HG02852 (cell line): ENCODE results near the gene C2orf81.

Experiments used
- ATAC-seq: cut with Tn5 transposase; IDR thresholded peaks from one replicate; pipeline ENCODE4 v1.9.1; 2021; ENCODE audit warnings: mild to moderate bottlenecking, moderate library complexity; ENCODE audit not compliant: unreplicated experiment

The C2orf81 gene

DNA sequence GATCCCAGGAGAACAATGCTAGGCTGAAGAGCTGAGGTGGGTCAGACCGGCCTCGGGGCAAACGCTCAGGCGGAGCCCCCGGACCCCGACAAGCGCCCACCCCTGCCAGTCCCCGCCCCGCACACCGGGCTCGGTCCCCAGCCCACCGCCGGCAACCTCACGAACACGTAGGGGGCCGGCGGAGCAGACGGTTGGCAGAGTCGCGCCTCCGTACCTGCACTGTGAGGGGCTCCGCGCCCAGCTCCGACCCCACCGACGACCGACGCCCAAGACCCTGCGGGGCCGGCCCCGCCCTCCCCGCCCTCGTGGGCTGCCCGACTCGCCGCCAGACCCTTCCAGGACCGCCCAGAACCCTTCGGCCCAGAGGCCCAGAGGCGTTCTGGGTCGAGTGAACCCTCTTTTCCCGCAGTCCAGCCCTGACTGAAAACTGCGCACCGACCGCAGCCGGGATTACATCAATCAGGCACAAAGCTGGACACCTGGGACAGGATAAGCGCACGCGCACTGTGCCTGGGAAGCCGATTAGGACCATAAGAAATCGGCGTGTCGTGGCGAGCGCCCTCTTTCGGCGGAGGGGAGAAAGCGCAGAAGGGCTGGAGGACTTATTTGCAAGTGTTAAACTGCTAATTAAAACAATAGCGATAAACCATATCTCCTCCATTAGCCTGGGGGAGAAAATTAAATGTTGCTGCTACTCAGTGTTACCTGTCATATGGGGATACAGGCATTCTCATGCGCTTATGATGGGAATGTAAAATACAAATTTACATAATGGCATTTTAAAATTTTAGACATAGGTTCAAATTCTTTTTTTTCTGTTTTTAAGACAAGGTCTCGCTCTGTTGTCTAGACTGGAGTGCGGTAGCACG lies 29.6 kb downstream of the C2orf81 start:
- ATAC-seq, result peak; percentile 67

GRCh38 chr2:74391209-74391579 lies 30.2 kb downstream of the C2orf81 start:
- ATAC-seq, result peak; percentile 19

DNA sequence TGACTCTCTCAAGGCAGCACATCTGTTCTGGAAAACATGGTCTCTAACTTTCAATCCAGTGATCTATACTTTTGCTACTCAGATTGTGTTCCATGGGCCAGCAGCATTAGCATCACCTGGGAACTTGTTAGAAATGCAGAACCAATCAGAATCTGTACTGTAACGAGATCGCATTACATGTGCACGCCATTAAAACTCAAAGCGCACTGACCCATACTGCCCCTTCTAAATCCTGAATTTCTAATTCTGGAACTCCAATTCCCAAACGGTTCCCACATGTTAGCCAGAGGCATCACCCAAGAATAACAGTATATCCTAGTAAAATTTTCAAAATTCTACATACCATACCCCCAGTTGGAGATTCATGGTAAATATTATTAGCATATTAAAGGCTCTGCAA lies 30.8 kb downstream of the C2orf81 start:
- ATAC-seq, result no peak

GRCh38 chr2:74387346-74387745 lies 34.1 kb downstream of the C2orf81 start:
- ATAC-seq, result no peak

GRCh38 chr2:74385396-74385795 lies 36.0 kb downstream of the C2orf81 start:
- ATAC-seq, result no peak

GRCh38 chr2:74384051-74384450 lies 37.4 kb downstream of the C2orf81 start:
- no peak for ATAC-seq

DNA sequence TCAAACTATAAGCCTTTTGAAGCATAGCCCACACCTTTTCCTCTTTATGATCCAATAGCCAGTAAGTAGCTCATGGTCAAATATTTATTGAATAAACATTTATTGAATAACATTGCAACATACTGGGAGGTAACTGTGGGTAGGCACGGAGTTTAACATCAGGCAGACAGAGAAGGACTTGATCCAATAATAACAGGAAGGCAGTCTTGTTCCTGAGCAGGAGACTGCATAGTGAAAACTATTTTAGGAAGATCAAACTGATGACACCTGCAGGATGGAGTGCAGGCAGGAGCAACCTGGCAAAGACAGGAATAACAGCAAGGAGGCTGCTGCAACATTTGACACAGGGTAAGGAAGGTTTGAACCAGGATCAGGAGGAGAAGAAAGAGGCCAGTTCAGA lies 38.2 kb downstream of the C2orf81 start:
- no peak for ATAC-seq

DNA sequence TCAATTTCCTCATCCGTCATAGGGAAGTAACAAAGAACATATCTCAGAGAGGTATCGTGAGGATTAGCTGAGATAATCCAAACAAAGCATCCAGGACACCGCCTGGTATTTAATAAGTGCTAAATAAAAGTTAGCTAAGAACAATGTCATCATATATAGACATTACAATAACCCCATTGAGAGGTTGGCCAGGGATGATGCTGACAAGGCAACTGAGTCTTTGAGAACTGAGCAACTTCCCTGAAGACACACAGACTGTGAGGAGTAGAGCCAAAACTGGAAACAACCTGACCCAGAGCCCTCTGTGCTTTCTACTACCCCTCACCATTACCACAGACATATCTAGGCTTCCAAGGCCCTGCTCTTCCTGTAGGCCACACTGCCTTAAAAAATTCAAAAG lies 39.7 kb downstream of the C2orf81 start:
- ATAC-seq, result no peak

- peak; percentile 73 for ATAC-seq
Observed at GRCh38 chr2:74379851-74380789, 41.3 kb downstream of the C2orf81 start, which contains the start of gene DCTN1. Gene DCTN1 (minus strand): TSS chr2:74380311. CDS start chr2:74380037, 274 bp downstream.

GRCh38 chr2:74378007-74378406 lies 43.4 kb downstream of the C2orf81 start:
- ATAC-seq, result no peak

- ATAC-seq, result no peak
Observed at GRCh38 chr2:74375838-74376237, 45.6 kb downstream of the C2orf81 start.

GRCh38 chr2:74374509-74375205 lies 46.8 kb downstream of the C2orf81 start:
- no peak for ATAC-seq

- ATAC-seq, result no peak
Observed at GRCh38 chr2:74373985-74374384, 47.4 kb downstream of the C2orf81 start.

DNA sequence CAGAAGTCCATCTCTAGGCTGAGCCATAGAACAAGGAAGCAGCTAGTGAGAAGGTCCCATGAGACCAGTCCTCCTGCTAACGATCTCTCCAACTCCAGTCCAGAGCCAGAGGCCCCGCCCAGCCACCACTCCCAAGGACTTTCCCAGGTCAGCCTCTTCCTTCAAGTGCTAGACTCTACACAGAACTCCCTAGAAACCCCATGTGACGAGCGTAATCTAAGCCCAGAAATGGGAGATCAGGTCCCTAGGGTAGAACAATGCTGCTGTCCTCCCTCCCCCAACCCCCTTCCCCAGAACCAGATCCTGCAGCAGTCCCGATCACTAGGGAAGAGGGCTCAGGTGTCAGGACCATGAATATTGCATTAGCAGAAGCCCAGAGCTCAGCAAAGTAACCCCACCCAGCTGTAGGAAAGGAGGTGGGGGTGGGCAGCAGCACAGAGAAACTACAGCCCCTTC lies 48.2 kb downstream of the C2orf81 start:
- no peak for ATAC-seq

DNA sequence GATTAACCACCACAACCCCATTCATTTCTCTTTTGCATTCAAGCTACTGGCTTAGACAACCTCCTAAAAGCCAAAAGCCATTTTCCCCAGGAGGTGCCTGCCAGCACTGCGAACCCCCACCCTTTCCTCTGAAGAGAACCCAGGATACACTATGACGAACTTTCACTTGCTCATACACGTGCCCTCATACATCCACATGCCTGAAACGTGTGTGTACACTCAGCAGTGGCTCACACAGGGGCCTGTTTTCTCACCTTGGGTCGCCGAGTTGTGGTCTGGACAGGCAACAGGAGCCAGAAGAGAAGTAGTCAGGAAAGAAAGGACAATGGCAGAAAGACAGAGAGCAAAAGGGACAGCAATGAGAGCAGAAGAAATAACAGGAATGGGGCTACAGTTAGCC lies 48.7 kb downstream of the C2orf81 start:
- ATAC-seq, result no peak

DNA sequence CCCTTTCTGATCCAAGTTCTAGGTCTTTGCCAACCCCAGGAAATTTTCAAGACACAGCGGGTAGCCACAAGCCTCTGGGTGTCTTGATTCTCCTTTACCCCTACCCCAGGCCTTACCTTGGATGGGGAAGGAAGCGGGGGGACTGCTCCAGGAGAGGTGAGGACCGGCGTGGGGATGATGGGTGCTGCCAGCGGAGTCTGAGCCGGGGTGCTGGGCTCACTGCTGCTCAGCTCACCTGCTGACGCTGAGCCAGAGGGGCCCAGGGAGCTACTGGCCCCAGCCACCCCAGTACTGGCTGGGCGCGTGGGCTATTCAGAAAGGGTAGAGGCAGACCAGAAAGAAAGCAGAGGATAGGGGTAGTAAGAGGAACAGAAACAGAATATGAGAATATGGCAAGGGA lies 50.0 kb downstream of the C2orf81 start:
- no peak for ATAC-seq

DNA sequence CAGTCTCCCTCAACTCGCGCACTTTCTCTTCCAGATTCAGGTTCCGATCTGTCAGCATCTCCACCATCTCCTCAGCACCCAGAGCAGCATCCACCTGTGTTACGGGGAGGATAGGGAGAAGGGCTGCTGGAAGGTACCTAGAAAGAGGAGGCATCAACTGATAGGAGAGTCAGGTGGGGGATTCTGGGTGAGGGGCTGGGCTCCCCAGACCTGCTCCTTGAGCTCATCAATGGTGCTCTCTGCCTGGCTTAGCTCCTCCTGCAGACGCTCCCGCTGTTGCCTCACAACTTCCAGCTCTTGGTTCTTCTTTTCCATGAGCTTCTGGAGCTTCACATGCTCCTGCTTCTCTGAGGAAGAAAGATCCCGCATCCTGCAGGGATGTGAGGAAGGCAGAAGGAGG lies 51.4 kb downstream of the C2orf81 start:
- ATAC-seq, result no peak

DNA sequence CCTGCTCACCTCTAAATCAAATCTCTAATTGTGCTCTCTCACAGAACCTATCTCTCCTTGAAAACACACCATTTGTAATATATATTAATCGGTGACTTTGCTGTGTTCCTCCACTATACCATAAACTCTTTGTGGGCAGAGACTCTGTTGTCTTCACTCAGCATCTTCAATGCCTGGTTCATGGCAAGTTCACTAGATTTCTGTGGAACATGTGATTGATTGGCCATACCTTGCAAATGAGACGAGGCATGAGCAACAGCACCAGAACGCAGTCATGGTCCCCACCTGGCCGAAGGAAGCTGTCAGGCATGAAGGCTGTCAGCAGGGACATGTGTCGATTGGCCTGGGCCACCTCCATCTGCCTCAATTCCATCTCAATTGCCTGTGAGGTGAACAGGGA lies 52.9 kb downstream of the C2orf81 start:
- ATAC-seq, result no peak

DNA sequence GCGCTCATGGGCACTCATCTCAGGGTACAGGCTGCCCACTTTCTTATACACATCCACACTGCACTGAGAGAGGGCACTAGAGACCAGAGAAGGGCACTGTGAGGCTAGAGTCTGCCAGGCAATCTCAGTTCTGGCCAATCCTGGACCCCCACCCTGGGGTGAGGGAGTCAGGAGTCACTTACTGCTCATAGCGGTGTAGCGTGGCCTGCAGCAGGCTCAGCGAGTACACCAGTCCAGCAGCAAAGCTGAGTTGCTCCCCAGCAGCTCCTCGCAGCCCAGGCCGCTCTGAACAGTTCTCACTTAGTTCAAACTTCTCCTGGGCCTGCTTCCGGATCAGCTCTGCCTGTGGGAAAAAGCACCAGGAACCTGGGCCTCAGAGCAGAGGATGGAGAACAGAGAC lies 53.6 kb downstream of the C2orf81 start:
- no peak for ATAC-seq

GRCh38 chr2:74366036-74366435 lies 55.4 kb downstream of the C2orf81 start:
- no peak for ATAC-seq
